B cell (primary cell): ENCODE measurements around the gene GRIP2. TPM values are rescaled to one million over a fixed set of nuclear protein-coding genes. Genes with fewer than 3 reads are reported as not detected.

Source experiments
- ATAC-seq: fragments of 200-7000 bp; cut with Tn5 transposase; one replicate; pipeline ENCODE4 v1.10.0; 2021; ENCODE audit warnings: low read depth, mild to moderate bottlenecking, moderate number of reproducible peaks, moderate library complexity
- CTCF ChIA-PET: fragments of 350-600 bp; sonication (Branson Sonifier 250); formaldehyde crosslinking; loops from one replicate; lab custom pipeline; 2021; ENCODE audit warnings: antibody characterized with exemption, inconsistent platforms; lab: Charles Lee
- POLR2A ChIA-PET: fragments of 350-600 bp; sonication (Branson Sonifier 250); formaldehyde crosslinking; loops from one replicate; lab custom pipeline; 2021; ENCODE audit warnings: antibody characterized with exemption; lab: Charles Lee
- DNase-seq: peaks from one replicate; pipeline ENCODE4 v3.0.0; 2013
- H2AFZ ChIP-seq: 2 replicates; pipeline ENCODE4 v1.6.1; 2012; ENCODE audit warnings: mild to moderate bottlenecking, low read depth, low read length; ENCODE audit not compliant: insufficient read depth, poor library complexity, severe bottlenecking
- H3K27ac ChIP-seq, 2 donors: 1 replicate in 1 of 2; 2 replicates in 1 of 2; pipeline ENCODE4 v1.5.1; 2012 to 2013; ENCODE audit warnings: low read length in 2 of 2, mild to moderate bottlenecking in 2 of 2, moderate library complexity in 1 of 2
- H3K27me3 ChIP-seq, 4 experiments: fragments of 200-600 bp in 1 of 4; sonication (generic) in 1 of 4; replicated peaks in 1 of 4; 1 replicate in 2 of 4; 2 replicates in 2 of 4; pipeline versions ENCODE4 v1.6.1 to v1.7.0; 2013 to 2016; ENCODE audit warnings: low read length in 3 of 4, mild to moderate bottlenecking in 2 of 4, mixed read lengths in 1 of 4, moderate library complexity in 1 of 4; ENCODE audit not compliant: insufficient read depth in 4 of 4, control insufficient read depth in 3 of 4; ENCODE audit errors: control extremely low read depth in 1 of 4
- H3K36me3 ChIP-seq, 2 experiments: replicated peaks in 1 of 2; 1 replicate in 1 of 2; 2 replicates in 1 of 2; pipeline versions ENCODE4 v1.6.1 to v1.7.1; 2013; ENCODE audit warnings: low read length in 1 of 2; ENCODE audit not compliant: insufficient read depth in 2 of 2, control insufficient read depth in 1 of 2; ENCODE audit errors: control extremely low read depth in 1 of 2, extremely low read depth in 1 of 2
- H3K4me1 ChIP-seq, 2 donors: fragments of 200-600 bp in 1 of 2; sonication (generic) in 1 of 2; 1 replicate in 1 of 2; 2 replicates in 1 of 2; pipeline versions ENCODE4 v1.5.1 to v1.6.1; 2013 to 2017; ENCODE audit warnings: low read length in 2 of 2; ENCODE audit not compliant: control insufficient read depth in 2 of 2, insufficient read depth in 2 of 2
- H3K4me2 ChIP-seq: replicated peaks from 2 replicates; pipeline ENCODE3; 2012; ENCODE audit warnings: mild to moderate bottlenecking, low read depth, low read length; ENCODE audit not compliant: poor library complexity, severe bottlenecking
- H3K4me3 ChIP-seq, 5 experiments: fragments of 200-600 bp in 1 of 5; sonication (generic) in 1 of 5; 1 replicate in 3 of 5; 2 replicates in 2 of 5; pipeline versions ENCODE4 v1.5.1 to v1.7.0; 2011 to 2016; ENCODE audit warnings: low read length in 4 of 5, mild to moderate bottlenecking in 4 of 5, low read depth in 2 of 5, control low read depth in 1 of 5, moderate library complexity in 1 of 5; ENCODE audit not compliant: insufficient read depth in 1 of 5; ENCODE audit errors: control extremely low read depth in 1 of 5, extremely low read depth in 1 of 5
- H3K79me2 ChIP-seq: fragments of 200-600 bp; sonication (generic); one replicate; pipeline ENCODE4 v1.6.0; 2016; ENCODE audit warnings: low read length; ENCODE audit not compliant: control insufficient read depth, insufficient read depth
- H3K9ac ChIP-seq: fragments of 200-600 bp; sonication (generic); 2 replicates; pipeline ENCODE4 v1.6.1; 2017; ENCODE audit warnings: mild to moderate bottlenecking, low read length, moderate library complexity
- H3K9me3 ChIP-seq, 3 donors: one replicate each; pipeline versions ENCODE4 v1.6.1 to v1.7.1; 2013; ENCODE audit warnings: low read length in 2 of 3; ENCODE audit not compliant: control insufficient read depth in 2 of 3, insufficient read depth in 1 of 3; ENCODE audit errors: control extremely low read depth in 1 of 3
- H4K20me1 ChIP-seq: 2 replicates; pipeline ENCODE4 v1.6.0; 2012; ENCODE audit warnings: mild to moderate bottlenecking, low read length; ENCODE audit not compliant: insufficient read depth, control insufficient read depth, poor library complexity, severe bottlenecking
- H3K27ac Mint-ChIP-seq: one replicate; pipeline ENCODE4 v1.8.0; 2021; ENCODE audit warnings: mixed read lengths
- H3K27me3 Mint-ChIP-seq: one replicate; pipeline ENCODE4 v1.8.0; 2021; ENCODE audit warnings: mixed read lengths
- H3K4me1 Mint-ChIP-seq: one replicate; pipeline ENCODE4 v1.8.0; 2021; ENCODE audit warnings: mixed read lengths
- H3K4me3 Mint-ChIP-seq: one replicate; pipeline ENCODE4 v1.8.0; 2021; ENCODE audit warnings: mixed read lengths
- H3K9me3 Mint-ChIP-seq: one replicate; pipeline ENCODE4 v1.8.0; 2022; ENCODE audit warnings: mixed read lengths; ENCODE audit not compliant: insufficient read depth
- CTCF ChIP-seq: fragments of 200-600 bp; IDR thresholded peaks from one replicate; pipeline ENCODE4 v1.8.0; 2022; ENCODE audit warnings: antibody characterized with exemption, mild to moderate bottlenecking
- EZH2 ChIP-seq: IDR thresholded peaks from 2 replicates; pipeline ENCODE4 v1.6.1; 2012; ENCODE audit warnings: borderline replicate concordance, low read depth, mild to moderate bottlenecking, moderate library complexity, low read length; ENCODE audit not compliant: insufficient read depth, poor library complexity, severe bottlenecking
- WGBS: methylation state at CpG from one replicate; pipeline ENCODE4 v1.1.5; 2013; ENCODE audit warnings: missing lambda C conversion rate; ENCODE audit not compliant: insufficient coverage; 5-methylcytosine and 5-hydroxymethylcytosine counted together
- intact Hi-C: fragments of 100-400 bp; cut with micrococcal nuclease; formaldehyde crosslinking; loops from one replicate; pipeline ENCODE4 v1.10.0; 2022
- polyA plus RNA-seq: library from polyadenylated mRNA; depleted of rRNA; stranded (reverse); fragments of >200 nt; gene quantifications from 2 replicates; pipeline ENCODE4 v1.2.3, GENCODE V29; 2012
- total RNA-seq, 2 donors: library from RNA; stranded (reverse); fragments of 120-200 nt in 1 of 2; gene quantifications; 1 replicate in 1 of 2; 2 replicates in 1 of 2; pipeline versions ENCODE4 v1.2.3 to v1.2.4, GENCODE V29; 2013 to 2022

The GRIP2 gene
- total and polyA plus RNA-seq, 2 donors (not counting 1 experiment from before 2014, with no cell fraction given): not detected

- WGBS: 86% methylated on average over 1 of the region's 5 CpGs
- Mint-ChIP-seq H3K9me3 (no peaks in the 10 kb centered on the region), H3K27ac (no peak overlapping the region), H3K27me3 (peaks cover 19% of the 10 kb centered on the region), H3K4me1 (no peaks in the 10 kb centered on the region), H3K4me3 (no peak overlapping the region)
- Histone ChIP-seq H3K4me1 (no peaks in the 10 kb centered on the region), H4K20me1 (no peaks in the 10 kb centered on the region), H3K9me3 (no peaks in the 10 kb centered on the region), H3K27me3 (peaks cover 0 to 4% (median 0%) of the 10 kb centered on the region in 4 experiments), H3K27ac (no peak overlapping the region), H2AFZ (no peak overlapping the region), H3K9ac (no peak overlapping the region), H3K36me3 (no peaks in the 10 kb centered on the region), H3K79me2 (no peaks in the 10 kb centered on the region), H3K4me2 (no peak overlapping the region), H3K4me3 (no peak overlapping the region)
- intact Hi-C loops: no loop called here
- ChIA-PET CTCF (interaction anchor here (1.0 kb wide), 1 partner anchor 367 kb away, joined by 3 read pairs; no protein-coding TSS in a partner anchor), POLR2A (no interaction called here)
- TF ChIP-seq EZH2: no peak
- no peak for TF ChIP-seq CTCF
- ATAC-seq (no peak), DNase-seq (no peak)
Observed at GRCh38 chr3:14570864-14571263, 30.7 kb upstream of the GRIP2 start.

DNA sequence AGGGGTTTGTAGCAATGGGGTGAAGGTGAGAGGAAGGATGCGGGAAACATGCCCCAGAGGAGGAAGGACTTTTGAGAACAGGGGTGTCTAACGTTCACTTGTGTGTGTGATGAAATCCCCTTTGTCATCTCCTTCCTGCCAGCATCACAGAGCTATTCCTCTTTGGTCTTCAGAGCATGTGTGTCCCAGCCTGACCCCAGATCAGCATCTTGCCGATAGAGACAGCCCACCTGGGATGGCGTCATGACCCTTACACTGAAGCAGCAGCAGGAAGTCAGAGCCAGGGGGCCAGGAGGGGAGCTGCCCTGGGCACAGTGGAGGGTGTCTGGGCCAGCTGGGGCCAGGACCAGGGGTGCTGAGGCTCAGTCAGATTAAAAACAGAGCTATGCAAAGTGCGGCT lies 29.9 kb upstream of the GRIP2 start:
- H3K4me1 Mint-ChIP-seq: no peaks in the 10 kb centered on the region

More for the DNA sequence above, 29.9 kb upstream of the GRIP2 start:
- ATAC-seq (no peak), DNase-seq (no peak)
- H3K36me3 ChIP-seq: no peaks in the 10 kb centered on the region
- H3K79me2 ChIP-seq: no peaks in the 10 kb centered on the region
- CTCF ChIA-PET: interaction anchor here (1.0 kb wide), 1 partner anchor 366 kb away, joined by 3 read pairs; no protein-coding TSS in a partner anchor
- no peaks in the 10 kb centered on the region for H4K20me1 ChIP-seq
- peaks cover 0 to 4% (median 0%) of the 10 kb centered on the region in 4 experiments for H3K27me3 ChIP-seq
- H3K4me2 ChIP-seq: no peak overlapping the region
- no peak overlapping the region for H3K4me3 ChIP-seq
- Mint-ChIP-seq H3K27me3 (peaks cover 19% of the 10 kb centered on the region), H3K4me3 (no peak overlapping the region), H3K27ac (no peak overlapping the region), H3K9me3 (no peaks in the 10 kb centered on the region)
- POLR2A ChIA-PET: no interaction called here
- peak overlapping the region; percentile 5 for H2AFZ ChIP-seq
- WGBS: 6% methylated on average over 2 of the region's 5 CpGs
- no peak for TF ChIP-seq CTCF
- TF ChIP-seq EZH2: no peak
- no peaks in the 10 kb centered on the region for H3K9me3 ChIP-seq
- H3K9ac ChIP-seq: no peak overlapping the region
- H3K4me1 ChIP-seq: no peaks in the 10 kb centered on the region
- no peak overlapping the region for H3K27ac ChIP-seq
- intact Hi-C loops: no loop called here
